Left forelimb (tissue), 1 donor: ENCODE measurements around the gene CLN6.
"Not testable (repeated sequence)": the region's sequence is repeated elsewhere in the genome, so short reads cannot be mapped to it uniquely, and the experiment has no call there.

Experiments used
- DNase-seq: peaks from one replicate; pipeline ENCODE4 v3.0.0-alpha.2; 2018; ENCODE audit warnings: low spot score

CLN6 gene

GRCh38 chr15:68190048-68190447 lies 39.5 kb downstream of the CLN6 start:
- no peak for DNase-seq

- DNase-seq, result no peak
Observed at GRCh38 chr15:68188647-68189046, 40.9 kb downstream of the CLN6 start.

GRCh38 chr15:68187559-68187958 lies 42.0 kb downstream of the CLN6 start:
- DNase-seq, result no peak

GRCh38 chr15:68186671-68187397 lies 42.7 kb downstream of the CLN6 start:
- no peak for DNase-seq

- DNase-seq, result no peak
Observed at GRCh38 chr15:68184616-68185480, 44.7 kb downstream of the CLN6 start.

GRCh38 chr15:68183616-68184315 lies 45.8 kb downstream of the CLN6 start:
- no peak for DNase-seq

- no peak for DNase-seq
Observed at GRCh38 chr15:68177742-68178141, 51.8 kb downstream of the CLN6 start.

GRCh38 chr15:68176601-68177000 lies 52.9 kb downstream of the CLN6 start:
- no peak for DNase-seq

GRCh38 chr15:68175526-68175925 lies 54.0 kb downstream of the CLN6 start:
- DNase-seq, result no peak

- DNase-seq, result no peak
Observed at GRCh38 chr15:68173119-68173518, 56.4 kb downstream of the CLN6 start.

GRCh38 chr15:68172037-68172436 lies 57.5 kb downstream of the CLN6 start:
- DNase-seq, result not testable (repeated sequence)

GRCh38 chr15:68166847-68167246 lies 62.7 kb downstream of the CLN6 start:
- DNase-seq, result no peak

GRCh38 chr15:68163191-68163590 lies 66.3 kb downstream of the CLN6 start:
- DNase-seq, result no peak

- no peak for DNase-seq
Observed at GRCh38 chr15:68158046-68158628, 71.4 kb downstream of the CLN6 start.

GRCh38 chr15:68157074-68157473 lies 72.5 kb downstream of the CLN6 start:
- no peak for DNase-seq
